ENCODE measurements around the gene RTN4RL1.
"Not testable (repeated sequence)": the region's sequence is repeated elsewhere in the genome, so short reads cannot be mapped to it uniquely, and the experiment has no call there.

The RTN4RL1 gene

DNA sequence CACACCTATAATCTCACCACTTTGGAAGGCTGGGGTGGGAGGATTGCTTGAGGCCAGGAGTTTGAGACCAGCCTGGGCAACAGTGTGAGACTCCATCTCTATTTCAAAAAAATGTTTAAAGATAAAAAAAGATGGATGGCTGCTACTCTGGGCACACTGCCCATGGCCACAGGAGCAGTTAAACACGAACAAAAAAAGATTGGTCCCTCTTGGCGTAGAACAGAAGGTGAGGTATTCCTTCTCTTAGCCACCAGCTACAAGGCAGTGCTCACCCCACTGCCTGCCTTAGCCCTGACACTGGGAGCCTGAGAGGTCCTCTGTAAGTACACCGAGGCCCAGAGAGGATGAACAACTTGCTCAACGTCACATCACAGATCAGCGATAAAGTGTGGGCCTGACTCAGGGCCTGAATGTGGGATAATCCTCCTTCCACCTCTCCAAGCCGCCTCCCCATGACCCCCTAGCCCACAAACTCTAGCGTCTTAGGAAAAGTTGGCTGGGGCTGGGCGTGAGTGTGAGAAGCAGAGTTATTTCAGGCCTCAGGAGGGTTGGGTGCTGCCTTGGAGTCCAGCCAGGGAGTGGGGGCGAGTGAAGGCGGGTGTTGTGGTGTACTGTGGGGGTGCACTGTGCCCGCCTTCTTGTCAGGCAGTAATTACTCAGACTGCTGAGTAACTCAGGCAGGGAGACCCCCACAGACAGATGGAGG is 2.5 kb upstream of the RTN4RL1 start:
- no peak for DNase-seq (ENCODE audit: low read depth in 2 of 3, low spot score in 2 of 3)

DNA sequence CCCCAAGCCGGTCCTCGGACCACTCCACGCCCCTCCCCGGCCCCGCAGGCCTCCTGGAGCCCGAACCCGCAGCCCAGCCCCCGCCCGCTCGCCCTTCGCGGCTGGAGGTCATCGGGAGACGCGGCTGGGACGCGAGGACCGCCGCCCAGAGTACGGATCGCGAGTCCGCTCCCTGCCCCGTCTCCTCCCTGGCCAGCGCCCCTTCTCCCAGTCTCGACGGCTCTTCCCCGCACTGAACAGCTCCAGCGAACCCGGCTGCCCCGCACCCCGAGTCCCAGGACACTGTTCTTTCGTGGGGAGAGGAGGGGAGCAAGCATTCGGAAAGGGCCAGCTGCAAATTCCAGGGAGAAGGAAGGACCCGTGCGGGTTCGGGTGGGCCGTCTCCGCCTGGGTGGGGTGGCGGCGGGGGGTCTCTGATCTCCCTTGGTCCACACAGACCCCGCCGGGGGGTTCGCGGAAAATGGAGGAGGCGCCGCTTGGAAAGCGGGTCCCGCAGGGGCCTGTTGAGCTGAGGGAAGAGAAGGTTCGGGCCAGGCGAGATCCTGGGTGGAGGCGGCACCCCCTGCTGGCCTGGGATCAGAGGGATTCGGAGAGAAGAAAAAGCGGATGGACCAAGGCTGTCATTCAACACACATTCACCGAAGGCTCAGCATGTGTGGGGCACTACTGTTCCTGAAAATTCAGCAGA is 632 bp upstream of the RTN4RL1 start:
- no peak for DNase-seq (ENCODE audit: low read depth in 2 of 3, low spot score in 2 of 3)

GRCh38 chr17:2024572-2025219 is 438 bp downstream of the RTN4RL1 start:
- no peak for DNase-seq (ENCODE audit: low read depth in 2 of 3, low spot score in 2 of 3)

- no peak for DNase-seq (ENCODE audit: low read depth in 2 of 3, low spot score in 2 of 3)
These were observed 1.2 kb downstream of the RTN4RL1 start for GRCh38 chr17:2023692-2024571.

- no peak for DNase-seq (ENCODE audit: low read depth in 2 of 3, low spot score in 2 of 3)
These were observed 1.9 kb downstream of the RTN4RL1 start for GRCh38 chr17:2023256-2023655.

- no peak for DNase-seq (ENCODE audit: low read depth in 2 of 3, low spot score in 2 of 3)
These were observed 2.4 kb downstream of the RTN4RL1 start for GRCh38 chr17:2022647-2023240.

- no peak for DNase-seq (ENCODE audit: low read depth in 2 of 3, low spot score in 2 of 3)
These were observed 4.4 kb downstream of the RTN4RL1 start for GRCh38 chr17:2020721-2021120.

DNA sequence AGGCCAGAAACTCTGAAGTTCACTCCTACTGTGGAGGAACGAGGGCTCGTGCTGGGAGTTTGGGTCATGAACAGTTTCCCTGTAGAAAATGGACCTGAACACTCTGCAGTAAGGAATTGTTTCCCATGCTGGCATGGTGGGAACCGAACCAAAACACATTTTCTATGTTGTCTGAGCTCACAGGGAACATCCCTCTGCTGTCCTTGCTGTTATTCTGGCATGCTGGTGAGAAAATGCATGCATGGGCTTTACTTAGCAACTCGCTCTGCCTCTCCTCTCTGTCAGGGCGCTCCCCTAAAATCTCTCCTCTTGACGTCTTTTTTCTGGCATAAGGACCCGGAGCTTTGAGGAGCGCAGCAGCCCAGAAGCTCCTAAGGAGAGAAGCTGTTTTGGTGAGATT is 5.4 kb downstream of the RTN4RL1 start:
- no peak for DNase-seq (ENCODE audit: low read depth in 2 of 3, low spot score in 2 of 3)

DNA sequence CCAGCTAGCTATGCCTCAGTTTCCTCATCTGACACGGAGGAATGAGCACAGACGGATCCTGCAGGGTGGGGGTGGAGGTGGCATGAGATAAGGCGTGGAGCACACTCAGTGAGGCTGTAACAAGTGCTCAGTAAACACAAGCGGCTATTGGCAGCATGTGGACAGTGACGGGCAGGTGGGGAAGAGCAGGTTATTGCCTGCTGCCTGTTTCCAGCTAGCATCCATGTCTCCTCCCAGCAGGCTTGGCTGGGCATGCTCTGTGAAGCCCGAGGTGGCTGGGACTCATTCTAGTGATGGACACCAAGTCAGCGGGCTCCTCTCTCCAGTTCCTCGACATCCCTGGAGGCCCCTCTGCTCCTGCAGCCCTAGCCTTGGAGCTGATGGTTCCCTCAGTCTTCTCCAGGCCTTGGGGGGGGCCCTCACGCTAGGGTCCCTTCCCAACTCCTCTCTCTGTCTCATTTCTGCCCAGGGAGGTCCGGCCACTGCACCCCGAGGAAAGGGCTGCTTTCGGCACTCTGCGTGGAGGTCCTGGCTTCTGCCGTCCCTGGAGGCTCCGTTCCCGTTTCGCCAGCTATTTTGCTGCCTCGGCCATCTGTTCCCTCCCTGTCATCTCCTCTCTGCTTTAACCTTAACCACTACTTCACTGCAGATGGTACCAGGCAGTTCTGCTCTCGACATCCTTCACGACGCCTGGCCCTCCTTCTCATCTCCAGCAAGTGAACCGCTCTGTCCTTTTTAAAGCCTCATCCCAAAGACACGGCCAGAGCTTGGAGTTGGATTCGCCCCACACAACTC is 6.2 kb downstream of the RTN4RL1 start:
- DNase-seq (ENCODE audit: low read depth in 2 of 3, low spot score in 2 of 3), result no peak

DNA sequence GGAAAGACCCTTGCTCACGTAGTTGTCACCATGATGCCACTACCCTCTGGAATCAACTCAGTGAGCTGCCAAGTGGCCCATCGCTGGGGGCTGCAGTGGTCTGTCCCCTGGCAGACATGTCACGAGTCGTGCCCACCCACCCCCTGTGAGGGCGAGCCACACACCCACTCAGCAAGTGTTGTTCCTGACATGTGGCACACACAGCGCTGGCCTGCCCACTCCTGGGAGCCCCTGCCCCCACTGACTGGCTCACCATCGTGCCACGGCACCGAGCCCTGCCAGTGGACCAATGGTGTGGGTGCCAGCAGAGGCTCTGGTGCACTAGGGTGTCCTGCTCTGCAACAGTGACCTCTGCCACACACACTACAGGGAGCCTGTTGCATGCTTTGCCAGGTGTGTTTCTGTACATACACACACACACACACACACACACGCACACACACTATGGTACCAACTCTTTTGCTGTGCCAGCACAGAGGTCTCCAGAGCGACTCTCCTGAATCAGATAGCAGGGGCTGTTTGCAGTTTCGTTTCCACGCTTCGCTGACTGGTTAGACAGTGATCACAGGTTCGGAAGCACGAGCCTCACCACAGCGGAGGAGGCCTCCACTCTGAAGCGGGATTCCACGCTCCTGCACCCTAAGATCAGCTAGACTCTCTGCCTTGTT is 7.7 kb downstream of the RTN4RL1 start:
- DNase-seq (ENCODE audit: low read depth in 2 of 3, low spot score in 2 of 3), result no peak

GRCh38 chr17:2016494-2016893 is 8.6 kb downstream of the RTN4RL1 start:
- no peak for DNase-seq (ENCODE audit: low read depth in 2 of 3, low spot score in 2 of 3)

DNA sequence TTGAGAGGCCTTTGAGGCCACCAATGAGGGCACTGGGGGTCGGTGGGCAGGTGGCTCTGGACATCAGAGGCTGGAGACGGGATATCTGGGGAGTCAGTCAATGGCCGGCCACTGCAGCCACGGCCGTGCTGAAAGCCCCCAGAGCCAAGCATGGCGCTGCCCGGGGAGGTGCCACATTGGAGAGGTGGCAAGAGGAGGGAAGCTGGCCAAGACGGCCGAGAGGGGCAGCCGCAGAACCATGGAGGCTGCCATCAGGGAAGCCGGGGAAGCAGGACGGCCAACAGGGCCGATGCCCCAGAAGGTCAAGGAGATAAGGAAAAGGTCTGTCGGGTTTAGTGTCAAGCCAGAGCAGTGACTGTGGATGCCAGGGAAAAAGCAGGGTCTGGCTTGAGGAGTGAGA is 9.8 kb downstream of the RTN4RL1 start:
- DNase-seq (ENCODE audit: low read depth in 2 of 3, low spot score in 2 of 3), result no peak

DNA sequence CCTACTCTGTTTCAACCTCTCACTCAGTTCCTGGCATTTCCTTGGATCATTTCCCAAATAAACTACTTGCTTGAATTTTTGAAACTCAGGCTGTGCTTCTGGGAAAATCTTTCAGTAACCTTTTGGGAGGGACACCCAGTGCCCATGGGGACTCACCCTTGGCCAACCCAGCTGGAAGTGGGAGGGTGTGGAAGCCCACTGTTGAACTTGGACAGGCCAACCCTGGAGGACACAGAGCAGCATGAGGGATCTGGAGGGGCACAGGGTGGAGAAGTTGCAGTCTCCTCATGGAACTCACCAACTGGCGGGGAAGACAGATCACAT is 11.2 kb downstream of the RTN4RL1 start:
- no peak for DNase-seq (ENCODE audit: low read depth in 2 of 3, low spot score in 2 of 3)

DNA sequence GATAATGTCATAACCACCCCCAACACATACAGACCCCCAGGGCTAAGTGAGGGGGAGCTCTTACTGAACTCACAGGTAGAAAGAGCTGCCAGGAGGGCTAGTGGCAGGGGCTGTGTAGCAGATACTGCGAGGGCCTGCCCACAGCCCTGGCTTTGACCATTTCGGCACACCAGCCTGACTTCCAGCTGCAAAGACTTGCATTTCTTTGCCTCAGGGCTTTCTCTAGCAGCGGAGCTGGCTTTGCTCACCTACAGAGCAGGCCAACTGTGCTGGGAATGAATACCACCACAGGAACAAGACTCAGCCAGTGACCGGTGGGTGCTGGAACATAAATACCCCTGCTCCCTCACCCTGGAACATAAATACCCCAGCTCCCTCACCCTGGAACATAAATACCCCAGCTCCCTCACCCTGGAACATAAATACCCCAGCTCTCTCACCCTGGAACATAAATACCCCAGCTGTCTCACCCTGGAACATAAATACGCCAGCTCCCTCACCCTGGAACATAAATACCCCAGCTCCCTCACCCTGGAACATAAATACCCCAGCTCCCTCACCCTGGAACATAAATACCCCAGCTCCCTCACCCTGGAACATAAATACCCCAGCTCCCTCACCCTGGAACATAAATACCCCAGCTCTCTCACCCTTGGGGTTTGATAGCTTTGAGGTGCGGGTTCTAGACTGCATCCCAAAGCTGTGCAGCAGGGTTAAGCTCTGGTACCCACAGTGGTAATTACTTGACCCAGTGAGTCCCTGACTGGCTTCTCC is 11.7 kb downstream of the RTN4RL1 start:
- DNase-seq (ENCODE audit: low read depth in 2 of 3, low spot score in 2 of 3), result not testable (repeated sequence)

DNA sequence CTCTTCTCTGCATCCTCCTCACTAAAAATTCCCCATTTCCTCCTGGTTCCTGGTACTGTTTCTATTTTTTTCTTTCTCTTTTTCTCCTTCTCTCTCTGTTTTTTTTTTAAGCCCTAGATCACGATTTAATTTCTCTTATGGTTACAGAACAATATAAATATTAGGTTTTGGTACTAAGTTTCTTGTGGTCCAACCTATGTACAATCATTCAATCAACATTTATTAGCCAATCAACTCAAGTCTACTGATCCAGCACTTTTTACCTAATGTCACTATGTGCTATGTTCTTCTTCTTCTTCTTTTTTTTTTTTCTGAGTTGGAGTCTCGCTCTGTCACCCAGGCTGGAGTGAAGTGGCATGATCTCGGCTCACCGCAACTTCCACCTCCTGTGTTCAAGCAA is 12.6 kb downstream of the RTN4RL1 start:
- DNase-seq (ENCODE audit: low read depth in 2 of 3, low spot score in 2 of 3), result no peak

DNA sequence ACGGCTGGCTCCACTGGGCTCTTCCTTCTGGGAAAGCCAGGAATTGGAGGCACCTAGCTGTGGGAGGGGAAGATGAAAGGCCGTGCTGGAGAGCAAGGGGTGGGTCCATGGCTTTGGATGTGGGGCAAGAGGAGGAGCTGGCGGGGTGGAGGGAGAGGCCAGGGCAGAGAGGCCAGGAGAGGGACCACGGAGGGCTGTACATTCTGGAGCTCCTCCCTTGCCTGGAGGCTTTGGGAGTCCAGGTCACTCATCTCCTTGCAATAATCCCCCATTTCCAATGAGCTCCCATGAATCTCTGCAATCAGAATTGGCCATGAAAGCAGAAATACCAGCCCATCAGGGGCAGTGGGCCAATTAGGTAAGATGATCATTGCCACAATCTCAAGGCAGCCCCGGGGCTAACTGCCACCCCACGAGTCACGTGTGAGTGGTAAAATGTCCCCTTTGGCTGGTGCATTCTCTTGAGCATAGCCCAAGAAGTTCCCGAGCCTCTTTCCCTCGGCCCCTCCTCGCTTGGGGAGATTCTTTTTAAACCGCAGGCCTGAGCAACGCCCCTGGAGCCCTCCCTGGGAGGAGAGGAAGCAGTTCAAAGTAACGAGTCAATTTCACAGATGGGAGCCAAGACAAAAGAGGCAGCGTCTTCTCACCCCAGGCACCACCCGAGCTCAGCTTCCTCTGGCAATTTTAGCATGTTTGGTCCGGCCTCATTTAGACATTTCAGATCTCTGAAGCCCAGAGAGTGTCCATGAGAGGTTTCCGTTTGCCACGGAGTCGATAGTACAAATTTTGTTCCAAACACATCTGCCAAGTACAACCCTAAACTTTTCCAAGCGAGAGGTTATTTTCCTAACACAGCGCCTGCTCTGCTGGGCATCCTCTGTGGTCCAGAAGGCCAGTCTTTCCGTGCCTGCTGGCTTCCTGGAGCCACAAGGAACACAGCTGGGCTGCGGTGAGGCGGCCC is 13.4 kb downstream of the RTN4RL1 start:
- no peak for DNase-seq (ENCODE audit: low read depth in 2 of 3, low spot score in 2 of 3)

DNA sequence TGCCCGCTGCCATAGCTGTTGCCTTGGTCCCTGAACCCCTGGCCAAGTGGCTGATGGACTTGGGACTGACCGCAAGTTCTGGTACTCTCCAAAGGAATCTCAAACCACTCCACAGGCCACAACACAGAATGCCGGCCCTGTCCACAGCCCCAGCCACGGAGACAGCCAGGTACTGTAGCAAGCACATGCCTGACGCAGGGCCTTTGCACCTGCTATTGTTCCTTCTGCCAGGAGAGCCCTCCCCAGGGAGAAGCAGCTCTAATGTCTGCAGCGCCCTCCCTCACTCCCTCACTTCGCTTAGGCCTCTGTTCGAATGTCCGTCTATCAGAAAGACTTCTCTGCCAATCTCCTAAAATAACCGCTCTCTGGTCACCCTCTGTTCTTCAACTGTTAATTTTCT is 15.4 kb downstream of the RTN4RL1 start:
- no peak for DNase-seq (ENCODE audit: low read depth in 2 of 3, low spot score in 2 of 3)

Data from activated CD8-positive, alpha-beta memory T cell treated with anti-CD3 and anti-CD28 coated beads for 48 hours (primary cell).